H1 (cell line): ENCODE data around the gene AGPAT3. TPM values are rescaled to one million over a fixed set of nuclear protein-coding genes. Genes with fewer than 3 reads are reported as not detected.

ENCODE experiments used
- CTCF ChIA-PET: fragments of 300-600 bp; sonication (Branson Sonifier 250); formaldehyde crosslinking; loops from one replicate; lab custom pipeline; 2021; ENCODE audit not compliant: partially characterized antibody; lab: Charles Lee
- POLR2A ChIA-PET: fragments of 300-600 bp; sonication (Branson Sonifier 250); formaldehyde crosslinking; loops from one replicate; lab custom pipeline; 2021; ENCODE audit warnings: inconsistent platforms; ENCODE audit not compliant: partially characterized antibody; lab: Charles Lee
- DNase-seq, 2 experiments: peaks; one replicate each; pipeline versions ENCODE4 v3.0.0 to v3.0.0-alpha.2; 2010 to 2022; ENCODE audit warnings: low spot score in 2 of 2, low read depth in 1 of 2, mixed read lengths in 1 of 2
- FAIRE-seq: peaks from 2 replicates; lab custom pipeline; 2011; peaks lifted over from hg19 to GRCh38; lab: Jason Lieb, UNC
- H2AFZ ChIP-seq: 2 replicates; pipeline ENCODE4 v1.8.1; 2012; ENCODE audit warnings: low read length, inconsistent platforms
- H2AK5ac ChIP-seq: 2 replicates; pipeline ENCODE4 v1.6.1; 2013; ENCODE audit warnings: low read depth, low read length
- H2BK120ac ChIP-seq: replicated peaks from 2 replicates; pipeline ENCODE3; 2013; ENCODE audit warnings: low read depth, low read length, inconsistent platforms
- H2BK12ac ChIP-seq: 2 replicates; pipeline ENCODE4 v1.6.1; 2013; ENCODE audit warnings: low read depth, low read length
- H2BK15ac ChIP-seq: 2 replicates; pipeline ENCODE4 v1.6.1; 2013; ENCODE audit warnings: low read length
- H2BK20ac ChIP-seq: 2 replicates; pipeline ENCODE4 v1.6.1; 2013; ENCODE audit warnings: low read length
- H2BK5ac ChIP-seq: 2 replicates; pipeline ENCODE4 v1.6.1; 2013; ENCODE audit warnings: low read depth, low read length
- H3K14ac ChIP-seq: 2 replicates; pipeline ENCODE4 v1.6.1; 2013; ENCODE audit warnings: inconsistent platforms; ENCODE audit not compliant: insufficient read length
- H3K18ac ChIP-seq: 2 replicates; pipeline ENCODE4 v1.6.1; 2013; ENCODE audit warnings: low read length; ENCODE audit errors: extremely low read depth
- H3K23ac ChIP-seq: 2 replicates; pipeline ENCODE4 v1.6.1; 2013; ENCODE audit warnings: inconsistent platforms; ENCODE audit not compliant: insufficient read length
- H3K23me2 ChIP-seq: 2 replicates; pipeline ENCODE4 v1.6.1; 2013; ENCODE audit warnings: low read depth, low read length
- H3K27ac ChIP-seq: 2 replicates; pipeline ENCODE4 v1.6.1; 2011; ENCODE audit warnings: low read depth, low read length, inconsistent platforms
- H3K27me3 ChIP-seq, 4 experiments: replicated peaks in 1 of 4; 1 replicate in 1 of 4; 2 replicates in 3 of 4; pipeline versions ENCODE4 v1.6.1 to v1.8.1; 2011 to 2013; ENCODE audit warnings: low read length in 3 of 4, mild to moderate bottlenecking in 3 of 4, inconsistent platforms in 2 of 4, mixed read lengths in 2 of 4, moderate library complexity in 1 of 4; ENCODE audit not compliant: control insufficient read depth in 3 of 4, insufficient read depth in 3 of 4; ENCODE audit errors: extremely low read depth in 1 of 4
- H3K36me3 ChIP-seq, 4 experiments: 2 replicates each; pipeline versions ENCODE4 v1.6.1 to v1.8.1; 2011 to 2013; ENCODE audit warnings: mild to moderate bottlenecking in 4 of 4, low read length in 3 of 4, moderate library complexity in 2 of 4, control low read depth in 1 of 4, inconsistent platforms in 1 of 4; ENCODE audit not compliant: insufficient read depth in 4 of 4, control insufficient read depth in 2 of 4
- H3K4ac ChIP-seq: replicated peaks from 2 replicates; pipeline ENCODE3; 2013; ENCODE audit warnings: low read length, low read depth, mixed read lengths, inconsistent platforms; ENCODE audit not compliant: insufficient read length
- H3K4me1 ChIP-seq, 4 experiments: replicated peaks in 1 of 4; 1 replicate in 1 of 4; 2 replicates in 3 of 4; pipeline versions ENCODE4 v1.6.1 to v1.8.1; 2011 to 2013; ENCODE audit warnings: low read length in 3 of 4, inconsistent platforms in 2 of 4, mixed read lengths in 1 of 4; ENCODE audit not compliant: insufficient read depth in 4 of 4, control insufficient read depth in 3 of 4
- H3K4me2 ChIP-seq, 2 experiments: 2 replicates each; pipeline versions ENCODE4 v1.6.1 to v1.8.1; 2011 to 2013; ENCODE audit warnings: low read depth in 2 of 2, low read length in 2 of 2, control low read depth in 1 of 2, inconsistent platforms in 1 of 2, mild to moderate bottlenecking in 1 of 2; ENCODE audit not compliant: insufficient read depth in 1 of 2
- H3K4me3 ChIP-seq, 4 experiments: fragments of 200-600, 300-600 bp in 1 of 4; sonication (generic), shearing (Covaris generic), sonication (Bioruptor Twin) in 1 of 4; 2 replicates each; pipeline versions ENCODE4 v1.5.1 to v1.8.1; 2011 to 2016; ENCODE audit warnings: low read length in 4 of 4, low read depth in 3 of 4, control low read depth in 2 of 4, inconsistent platforms in 2 of 4, mild to moderate bottlenecking in 2 of 4, mixed read lengths in 1 of 4, moderate library complexity in 1 of 4; ENCODE audit not compliant: insufficient read depth in 2 of 4; ENCODE audit errors: extremely low read depth in 1 of 4
- H3K56ac ChIP-seq: replicated peaks from 2 replicates; pipeline ENCODE3; 2013; ENCODE audit warnings: low read depth, mild to moderate bottlenecking, mixed read lengths, low read length, inconsistent platforms; ENCODE audit not compliant: insufficient read length
- H3K79me1 ChIP-seq: 2 replicates; pipeline ENCODE4 v1.6.1; 2013; ENCODE audit warnings: low read depth, low read length, control low read depth
- H3K79me2 ChIP-seq, 2 experiments: 2 replicates each; pipeline versions ENCODE4 v1.6.1 to v1.8.1; 2012 to 2013; ENCODE audit warnings: low read length in 2 of 2, mild to moderate bottlenecking in 2 of 2, inconsistent platforms in 1 of 2; ENCODE audit not compliant: insufficient read depth in 2 of 2, control insufficient read depth in 1 of 2
- H3K9ac ChIP-seq, 4 experiments: replicated peaks in 1 of 4; 1 replicate in 1 of 4; 2 replicates in 3 of 4; pipeline versions ENCODE4 v1.6.1 to v1.8.1; 2011 to 2013; ENCODE audit warnings: low read depth in 3 of 4, low read length in 3 of 4, control low read depth in 2 of 4, mild to moderate bottlenecking in 2 of 4, moderate library complexity in 2 of 4, inconsistent platforms in 1 of 4; ENCODE audit errors: extremely low read depth in 1 of 4
- H3K9me3 ChIP-seq, 2 experiments: 2 replicates each; pipeline versions ENCODE4 v1.6.1 to v1.8.1; 2012 to 2013; ENCODE audit warnings: mild to moderate bottlenecking in 2 of 2, moderate library complexity in 2 of 2, control low read depth in 1 of 2, inconsistent platforms in 1 of 2, low read depth in 1 of 2, low read length in 1 of 2, mixed read lengths in 1 of 2; ENCODE audit not compliant: insufficient read depth in 2 of 2
- H4K20me1 ChIP-seq, 2 experiments: replicated peaks in 1 of 2; 2 replicates each; pipeline versions ENCODE3 to v1.8.1; 2011 to 2013; ENCODE audit warnings: inconsistent platforms in 2 of 2, low read length in 2 of 2, mild to moderate bottlenecking in 1 of 2; ENCODE audit not compliant: insufficient read depth in 2 of 2, control insufficient read depth in 1 of 2
- H4K5ac ChIP-seq: 2 replicates; pipeline ENCODE4 v1.6.1; 2013; ENCODE audit warnings: low read length, low read depth, mixed read lengths, inconsistent platforms; ENCODE audit not compliant: insufficient read length
- H4K8ac ChIP-seq: 2 replicates; pipeline ENCODE4 v1.8.0; 2013; ENCODE audit warnings: mild to moderate bottlenecking, moderate library complexity, low read length, inconsistent platforms; ENCODE audit not compliant: insufficient read depth; ENCODE audit errors: extremely low read depth
- H4K91ac ChIP-seq: replicated peaks from 2 replicates; pipeline ENCODE3; 2013; ENCODE audit warnings: low read length, mixed read lengths, inconsistent platforms; ENCODE audit not compliant: insufficient read length
- CBX5 ChIP-seq: fragments of 300-800, 300-1000 bp; sonication (generic); IDR thresholded peaks from 2 replicates; pipeline ENCODE4 v1.7.1; 2016; ENCODE audit warnings: antibody characterized with exemption, low read length, low read depth
- CBX8 ChIP-seq: fragments of 300-800, 300-1000 bp; sonication (generic); IDR thresholded peaks from 2 replicates; pipeline ENCODE4 v1.7.1; 2016; ENCODE audit warnings: low read depth, low read length, borderline replicate concordance
- EZH2 ChIP-seq: fragments of 200-600 bp; sonication (generic); IDR thresholded peaks from 2 replicates; pipeline ENCODE4 v1.7.1; 2012; ENCODE audit warnings: low read depth, mild to moderate bottlenecking, moderate library complexity, low read length, inconsistent platforms; ENCODE audit not compliant: severe bottlenecking
- JUND ChIP-seq: IDR thresholded peaks from 2 replicates; pipeline ENCODE4 v1.6.1; 2011; ENCODE audit warnings: mild to moderate bottlenecking, improper control_type of control experiment, low read length
- MAX ChIP-seq: IDR thresholded peaks from 2 replicates; pipeline ENCODE4 v1.6.1; 2012; ENCODE audit warnings: inconsistent platforms
- POLR2AphosphoS5 ChIP-seq: IDR thresholded peaks from 2 replicates; pipeline ENCODE4 v1.6.1; 2011; ENCODE audit warnings: low read depth, low read length
- RAD21 ChIP-seq, 2 experiments: IDR thresholded peaks in 1 of 2; conservative IDR thresholded peaks in 1 of 2; 2 replicates each; pipeline ENCODE4 v1.6.1; 2011; ENCODE audit warnings: low read depth in 2 of 2, low read length in 2 of 2, improper control_type of control experiment in 1 of 2, inconsistent platforms in 1 of 2, mild to moderate bottlenecking in 1 of 2, moderate library complexity in 1 of 2
- RFX5 ChIP-seq: IDR thresholded peaks from 2 replicates; pipeline ENCODE4 v1.6.1; 2011; ENCODE audit warnings: low read depth, low read length, improper control_type of control experiment, borderline replicate concordance
- SIN3A ChIP-seq, 2 experiments: IDR thresholded peaks in 1 of 2; conservative IDR thresholded peaks in 1 of 2; 2 replicates each; pipeline ENCODE4 v1.6.1; 2011 to 2012; ENCODE audit warnings: low read length in 2 of 2, improper control_type of control experiment in 1 of 2, low read depth in 1 of 2, mild to moderate bottlenecking in 1 of 2
- SP4 ChIP-seq: IDR thresholded peaks from 2 replicates; pipeline ENCODE4 v1.6.1; 2012; ENCODE audit warnings: low read length, inconsistent platforms
- TBP ChIP-seq: IDR thresholded peaks from 2 replicates; pipeline ENCODE4 v1.6.1; 2011; ENCODE audit warnings: low read depth, low read length, improper control_type of control experiment
- TEAD4 ChIP-seq: IDR thresholded peaks from 2 replicates; pipeline ENCODE4 v1.6.1; 2012; ENCODE audit warnings: low read depth, low read length, inconsistent platforms, mixed read lengths
- WGBS, 2 experiments: shearing (Covaris generic) in 1 of 2; methylation state at CpG; one replicate each; pipeline versions ENCODE4 v1.1.6 to v1.1.7; 2013 to 2015; ENCODE audit warnings: low lambda C conversion rate in 2 of 2, mixed read lengths in 2 of 2, inconsistent platforms in 1 of 2, low coverage in 1 of 2, missing lambda C conversion rate in 1 of 2; ENCODE audit not compliant: insufficient replicate concordance in 2 of 2, insufficient coverage in 1 of 2, insufficient read length in 1 of 2; ENCODE audit errors: extremely low coverage in 1 of 2, missing lambda C conversion rate in 1 of 2; 5-methylcytosine and 5-hydroxymethylcytosine counted together
- polyA plus RNA-seq, 7 experiments: library from polyadenylated mRNA; depleted of rRNA in 3 of 7; stranded (reverse) in 5 of 7; unstranded in 2 of 7; fragments of >200 nt in 5 of 7; fragments of 200-250 nt in 2 of 7; gene quantifications; 1 replicate in 5 of 7; 2 replicates in 1 of 7; 4 replicates in 1 of 7; pipeline versions ENCODE4 v1.2.1 to v1.2.3, GENCODE V29; 2011 to 2013; ENCODE audit warnings: missing spikeins in 2 of 7, mixed read lengths in 2 of 7
- total RNA-seq: library from RNA; stranded (reverse); fragmentation: NEBNext Ultra II Directional; extraction: Animal tissue kit (Norgen Biotek cat#: 25700); gene quantifications from 2 replicates; pipeline ENCODE4 v1.2.1, GENCODE V29; 2021
- TF ChIP-seq, protein P1 (sequence below): IDR thresholded peaks from 2 replicates; pipeline ENCODE4 v1.6.1; 2012; ENCODE audit warnings: low read length, inconsistent platforms

Gene AGPAT3
- total and polyA plus RNA-seq, 2 of the 8 experiments (the other 6 are each of a cell fraction or from before 2014, with no cell fraction given) = 5.8 to 7.3 TPM

- Histone ChIP-seq H3K9me3 (no peaks in the 10 kb centered on the region), H3K79me1 (no peaks in the 10 kb centered on the region), H2AFZ (no peak overlapping the region), H4K20me1 (no peaks in the 10 kb centered on the region), H3K23me2 (no peaks in the 10 kb centered on the region), H3K4me3 (no peak overlapping the region), H2BK15ac (no peak overlapping the region), H2BK20ac (no peak overlapping the region), H3K56ac (no peak overlapping the region), H3K4me2 (no peak overlapping the region), H3K79me2 (no peaks in the 10 kb centered on the region), H2BK12ac (no peak overlapping the region), H3K18ac (no peak overlapping the region), H3K4ac (no peak overlapping the region), H3K23ac (no peak overlapping the region), H2BK5ac (no peak overlapping the region), H4K91ac (no peak overlapping the region), H3K9ac (no peak overlapping the region), H3K36me3 (no peaks in the 10 kb centered on the region), H3K27me3 (no peaks in the 10 kb centered on the region), H4K8ac (no peak overlapping the region), H2AK5ac (no peak overlapping the region; the same call in 1 of the 2 replicates), H3K14ac (no peak overlapping the region), H3K4me1 (peaks cover 0 to 3% (median 1%) of the 10 kb centered on the region in 4 experiments; a peak in 1 of 7 replicates), H3K27ac (no peak overlapping the region), H4K5ac (no peak overlapping the region), H2BK120ac (no peak overlapping the region)
- whole genome bisulfite sequencing, 2 experiments = 93% methylated on average over 10 of the region's 10 CpGs; no CpG with 5 or more reads in 1 of the 2 experiments
- DNase-seq = no peak
- ChIA-PET CTCF (no interaction called here), POLR2A (no interaction called here)
- FAIRE-seq = no peak
- TF ChIP-seq EZH2 = no peak
- TF ChIP-seq CBX8 = no peak
- TF ChIP-seq SIN3A (conservative IDR thresholded peaks at IDR 0.05 in 1 of 2, IDR thresholded peaks at IDR 0.05 in 1 of 2; ENCODE audit: low read depth in 1 of 2, low read length in 2 of 2) = no peak
- TF ChIP-seq CBX5 = no peak
- TF ChIP-seq JUND = no peak
- TF ChIP-seq RAD21 (IDR thresholded peaks at IDR 0.05 in 1 of 2, conservative IDR thresholded peaks at IDR 0.05 in 1 of 2; ENCODE audit: low read depth in 2 of 2, low read length in 2 of 2) = no peak
- no peak for TF ChIP-seq TEAD4
- TF ChIP-seq TBP = no peak
- no peak for TF ChIP-seq POLR2AphosphoS5
- TF ChIP-seq RFX5 = no peak
- TF ChIP-seq SP4 = no peak
- TF ChIP-seq MAX = no peak
- TF ChIP-seq, protein P1, sequence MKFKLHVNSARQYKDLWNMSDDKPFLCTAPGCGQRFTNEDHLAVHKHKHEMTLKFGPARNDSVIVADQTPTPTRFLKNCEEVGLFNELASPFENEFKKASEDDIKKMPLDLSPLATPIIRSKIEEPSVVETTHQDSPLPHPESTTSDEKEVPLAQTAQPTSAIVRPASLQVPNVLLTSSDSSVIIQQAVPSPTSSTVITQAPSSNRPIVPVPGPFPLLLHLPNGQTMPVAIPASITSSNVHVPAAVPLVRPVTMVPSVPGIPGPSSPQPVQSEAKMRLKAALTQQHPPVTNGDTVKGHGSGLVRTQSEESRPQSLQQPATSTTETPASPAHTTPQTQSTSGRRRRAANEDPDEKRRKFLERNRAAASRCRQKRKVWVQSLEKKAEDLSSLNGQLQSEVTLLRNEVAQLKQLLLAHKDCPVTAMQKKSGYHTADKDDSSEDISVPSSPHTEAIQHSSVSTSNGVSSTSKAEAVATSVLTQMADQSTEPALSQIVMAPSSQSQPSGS = no peak
Measured at GRCh38 chr21:43855955-43856354, 9.1 kb upstream of the AGPAT3 start.
